ENCODE data around the gene HAUS7.

HAUS7 gene

GRCh38 chrX:153481043-153481442, 10.7 kb upstream of the HAUS7 start:
- Histone ChIP-seq H3K27me3 (peaks cover 22 to 96% (median 67%) of the 10 kb centered on the region in 11 experiments), H3K9ac (peak overlapping the region in 6 of 11 experiments; percentile 18 to 66 (median 48); a peak in 9 of 22 replicates), H3K4me2 (peak overlapping the region in 9 of 11 experiments; percentile 12 to 77 (median 63); a peak in 16 of 22 replicates), H3K36me3 (no peaks in the 10 kb centered on the region), H3K9me3 (replicated peaks in 1 of 11) (no peaks in the 10 kb centered on the region; a peak in 2 of 22 replicates), H3K4me3 (no peak overlapping the region), H3K27ac (peak overlapping the region in 6 of 11 experiments; percentile 50 to 71 (median 57); a peak in 12 of 22 replicates), H4K20me1 (peaks cover 0 to 29% (median 0%) of the 10 kb centered on the region in 11 experiments; a peak in 8 of 22 replicates), H3K4me1 (peaks cover 0 to 90% (median 72%) of the 10 kb centered on the region in 10 experiments; a peak in 16 of 20 replicates)
- TF ChIP-seq Cebpa-rat (IDR thresholded peaks at IDR 0.05), result no peak

- no peak overlapping the region for H3K9ac ChIP-seq
Measured at GRCh38 chrX:153478746-153479145, 8.4 kb upstream of the HAUS7 start.

GRCh38 chrX:153477901-153478300, 7.5 kb upstream of the HAUS7 start:
- Histone ChIP-seq H3K4me3 (no peak overlapping the region), H3K27ac (no peak overlapping the region)

More at GRCh38 chrX:153478746-153479145, 8.4 kb upstream of the HAUS7 start:
- Histone ChIP-seq H3K4me2 (peak overlapping the region in 1 of 11 experiments; percentile 48; a peak in 2 of 22 replicates), H3K4me3 (no peak overlapping the region), H3K27me3 (peaks cover 10 to 87% (median 51%) of the 10 kb centered on the region in 11 experiments; a peak in 20 of 22 replicates), H4K20me1 (peaks cover 0 to 14% (median 0%) of the 10 kb centered on the region in 11 experiments; a peak in 4 of 22 replicates), H3K27ac (no peak overlapping the region), H3K36me3 (no peaks in the 10 kb centered on the region), H3K9me3 (replicated peaks in 1 of 11) (peaks cover 0 to 4% (median 0%) of the 10 kb centered on the region in 11 experiments; a peak in 2 of 22 replicates), H3K4me1 (peaks cover 0 to 87% (median 72%) of the 10 kb centered on the region in 10 experiments; a peak in 17 of 20 replicates)
- TF ChIP-seq Cebpa-rat (IDR thresholded peaks at IDR 0.05), result no peak

GRCh38 chrX:153477364-153477857, 7.0 kb upstream of the HAUS7 start:
- Histone ChIP-seq H4K20me1 (peaks cover 0 to 5% (median 0%) of the 10 kb centered on the region in 11 experiments; a peak in 4 of 22 replicates), H3K4me2 (peak overlapping the region in 5 of 11 experiments; percentile 7 to 28 (median 22); a peak in 5 of 22 replicates), H3K4me1 (peaks cover 0 to 80% (median 60%) of the 10 kb centered on the region in 10 experiments; a peak in 17 of 20 replicates), H3K4me3 (no peak overlapping the region), H3K36me3 (no peaks in the 10 kb centered on the region), H3K9ac (no peak overlapping the region), H3K27me3 (peaks cover 5 to 82% (median 40%) of the 10 kb centered on the region in 11 experiments; a peak in 19 of 22 replicates), H3K27ac (no peak overlapping the region; a peak in 1 of 22 replicates), H3K9me3 (replicated peaks in 1 of 11) (peaks cover 0 to 4% (median 0%) of the 10 kb centered on the region in 11 experiments; a peak in 3 of 22 replicates)
- no peak for TF ChIP-seq Cebpa-rat (IDR thresholded peaks at IDR 0.05)

More at GRCh38 chrX:153477901-153478300, 7.5 kb upstream of the HAUS7 start:
- Histone ChIP-seq H3K36me3 (no peaks in the 10 kb centered on the region), H4K20me1 (peaks cover 0 to 9% (median 0%) of the 10 kb centered on the region in 11 experiments; a peak in 4 of 22 replicates), H3K4me2 (no peak overlapping the region; a peak in 1 of 22 replicates), H3K27me3 (peaks cover 5 to 85% (median 43%) of the 10 kb centered on the region in 11 experiments; a peak in 19 of 22 replicates), H3K9ac (no peak overlapping the region), H3K9me3 (replicated peaks in 1 of 11) (peaks cover 0 to 4% (median 0%) of the 10 kb centered on the region in 11 experiments; a peak in 3 of 22 replicates), H3K4me1 (peaks cover 0 to 83% (median 65%) of the 10 kb centered on the region in 10 experiments; a peak in 17 of 20 replicates)
- no peak for TF ChIP-seq Cebpa-rat (IDR thresholded peaks at IDR 0.05)

GRCh38 chrX:153476666-153477363, 6.4 kb upstream of the HAUS7 start:
- H3K27me3 ChIP-seq, result peaks cover 5 to 76% (median 35%) of the 10 kb centered on the region in 11 experiments; a peak in 18 of 22 replicates
- peak overlapping the region in 6 of 11 experiments; percentile 22 to 75 (median 72); a peak in 8 of 22 replicates for H3K4me2 ChIP-seq
- H3K4me3 ChIP-seq, result no peak overlapping the region
- H3K36me3 ChIP-seq, result no peaks in the 10 kb centered on the region
- peaks cover 0 to 76% (median 55%) of the 10 kb centered on the region in 10 experiments; a peak in 17 of 20 replicates for H3K4me1 ChIP-seq
- no peak overlapping the region for H3K9ac ChIP-seq
- TF ChIP-seq Cebpa-rat (IDR thresholded peaks at IDR 0.05), result no peak
- H3K9me3 ChIP-seq (replicated peaks in 1 of 11), result peaks cover 0 to 4% (median 0%) of the 10 kb centered on the region in 11 experiments; a peak in 3 of 22 replicates
- H4K20me1 ChIP-seq, result peaks cover 0 to 5% (median 0%) of the 10 kb centered on the region in 11 experiments; a peak in 4 of 22 replicates
- H3K27ac ChIP-seq, result no peak overlapping the region; a peak in 1 of 22 replicates

- TF ChIP-seq Cebpa-rat (IDR thresholded peaks at IDR 0.05), result no peak
- peaks cover 0 to 4% (median 0%) of the 10 kb centered on the region in 11 experiments; a peak in 4 of 22 replicates for H3K9me3 ChIP-seq (replicated peaks in 1 of 11)
- peaks cover 5 to 73% (median 40%) of the 10 kb centered on the region in 11 experiments; a peak in 18 of 22 replicates for H3K27me3 ChIP-seq
- peaks cover 0 to under 1% (median 0%) of the 10 kb centered on the region in 11 experiments; a peak in 4 of 22 replicates for H4K20me1 ChIP-seq
- peak overlapping the region in 3 of 11 experiments; percentile 7 to 75 (median 72); a peak in 2 of 22 replicates for H3K9ac ChIP-seq
- H3K4me1 ChIP-seq, result peaks cover 0 to 74% (median 53%) of the 10 kb centered on the region in 10 experiments; a peak in 17 of 20 replicates
- H3K4me2 ChIP-seq, result peak overlapping the region in 9 of 11 experiments; percentile 54 to 77 (median 73); a peak in 17 of 22 replicates
- H3K27ac ChIP-seq, result peak overlapping the region in 4 of 11 experiments; percentile 71 to 77 (median 74); a peak in 6 of 22 replicates
- H3K4me3 ChIP-seq, result no peak overlapping the region
- H3K36me3 ChIP-seq, result no peaks in the 10 kb centered on the region
Measured at GRCh38 chrX:153475751-153476281, 5.4 kb upstream of the HAUS7 start.

- H3K4me1 ChIP-seq, result peaks cover 0 to 69% (median 48%) of the 10 kb centered on the region in 10 experiments; a peak in 17 of 20 replicates
- H3K9ac ChIP-seq, result peak overlapping the region in 6 of 11 experiments; percentile 23 to 75 (median 70); a peak in 9 of 22 replicates
- no peak for TF ChIP-seq Cebpa-rat (IDR thresholded peaks at IDR 0.05)
- no peaks in the 10 kb centered on the region for H3K36me3 ChIP-seq
- no peaks in the 10 kb centered on the region; a peak in 3 of 22 replicates for H4K20me1 ChIP-seq
- peaks cover 5 to 68% (median 35%) of the 10 kb centered on the region in 11 experiments; a peak in 18 of 22 replicates for H3K27me3 ChIP-seq
- peaks cover 0 to 4% (median 0%) of the 10 kb centered on the region in 11 experiments; a peak in 4 of 22 replicates for H3K9me3 ChIP-seq (replicated peaks in 1 of 11)
- peak overlapping the region in 8 of 11 experiments; percentile 29 to 77 (median 66); a peak in 13 of 22 replicates for H3K27ac ChIP-seq
- H3K4me3 ChIP-seq, result peak overlapping the region in 3 of 10 experiments; percentile 44 to 52 (median 47); a peak in 4 of 20 replicates
- peak overlapping the region; percentile 54 to 77 (median 73) for H3K4me2 ChIP-seq
Measured at GRCh38 chrX:153475271-153475670, 4.9 kb upstream of the HAUS7 start.

Measured in BLaER1 treated with 17β-estradiol and CSF1 and Interleukin-3, amounts not matched to agents 10 nM and 100 nM (cell line).